ENCODE measurements around the gene SCUBE1. TPM values are rescaled to one million over a fixed set of nuclear protein-coding genes. Genes with fewer than 3 reads are reported as not detected.

SCUBE1 gene
- total and polyA plus RNA-seq, 2 experiments from 2014 or later = 0.81 to 3.2 TPM

DNA sequence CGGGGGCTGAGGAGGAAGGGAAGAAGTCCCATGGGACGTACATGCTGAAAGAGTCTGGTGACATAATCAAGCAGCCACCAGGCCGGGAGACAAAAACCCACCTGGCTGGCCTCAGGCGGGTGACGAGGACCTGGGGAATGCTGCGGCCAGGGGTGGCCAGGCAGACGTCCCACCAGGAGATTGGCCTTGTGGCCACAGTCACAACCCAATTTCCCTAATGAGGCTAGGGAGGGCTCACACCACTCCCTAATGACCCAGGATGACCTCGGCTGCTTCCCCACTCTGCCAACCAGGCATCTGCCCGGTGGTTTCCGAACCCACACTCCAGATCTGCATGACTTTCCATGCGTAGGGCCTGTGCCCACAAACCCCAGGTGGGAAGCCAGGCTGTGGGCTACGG, 66.9 kb downstream of the SCUBE1 start:
- Histone ChIP-seq H3K27me3 (ENCODE audit: insufficient read depth) (no peaks in the 10 kb centered on the region), H3K79me2 (replicated peaks; ENCODE audit: insufficient read depth) (no peaks in the 10 kb centered on the region), H4K20me1 (replicated peaks; ENCODE audit: insufficient read depth) (no peaks in the 10 kb centered on the region), H3K4me3 (no peak overlapping the region), H2AFZ (no peak overlapping the region), H3K4me2 (no peak overlapping the region; the same call in 1 of the 2 replicates), H3K9me2 (ENCODE audit: insufficient read depth) (no peaks in the 10 kb centered on the region), H3K4me1 (ENCODE audit: insufficient read depth) (peaks cover 16% of the 10 kb centered on the region), H3F3A (replicated peaks; ENCODE audit: low read depth) (no peaks in the 10 kb centered on the region), H3K27ac (ENCODE audit: low read depth) (no peak overlapping the region), H3K36me3 (ENCODE audit: insufficient read depth) (no peaks in the 10 kb centered on the region)
- peaks cover 18% of the 10 kb centered on the region for H3K27me3 Mint-ChIP-seq (ENCODE audit: insufficient read depth, low read depth, poor library complexity)
- peak overlapping the region; percentile 13; the same call in 2 of the 3 replicates for H3K4me3 Mint-ChIP-seq
- peaks cover 42% of the 10 kb centered on the region for H3K4me1 Mint-ChIP-seq
- no peak for DNase-seq (ENCODE audit: low spot score)
- TF ChIP-seq, protein P1, sequence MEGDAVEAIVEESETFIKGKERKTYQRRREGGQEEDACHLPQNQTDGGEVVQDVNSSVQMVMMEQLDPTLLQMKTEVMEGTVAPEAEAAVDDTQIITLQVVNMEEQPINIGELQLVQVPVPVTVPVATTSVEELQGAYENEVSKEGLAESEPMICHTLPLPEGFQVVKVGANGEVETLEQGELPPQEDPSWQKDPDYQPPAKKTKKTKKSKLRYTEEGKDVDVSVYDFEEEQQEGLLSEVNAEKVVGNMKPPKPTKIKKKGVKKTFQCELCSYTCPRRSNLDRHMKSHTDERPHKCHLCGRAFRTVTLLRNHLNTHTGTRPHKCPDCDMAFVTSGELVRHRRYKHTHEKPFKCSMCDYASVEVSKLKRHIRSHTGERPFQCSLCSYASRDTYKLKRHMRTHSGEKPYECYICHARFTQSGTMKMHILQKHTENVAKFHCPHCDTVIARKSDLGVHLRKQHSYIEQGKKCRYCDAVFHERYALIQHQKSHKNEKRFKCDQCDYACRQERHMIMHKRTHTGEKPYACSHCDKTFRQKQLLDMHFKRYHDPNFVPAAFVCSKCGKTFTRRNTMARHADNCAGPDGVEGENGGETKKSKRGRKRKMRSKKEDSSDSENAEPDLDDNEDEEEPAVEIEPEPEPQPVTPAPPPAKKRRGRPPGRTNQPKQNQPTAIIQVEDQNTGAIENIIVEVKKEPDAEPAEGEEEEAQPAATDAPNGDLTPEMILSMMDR (conservative IDR thresholded peaks at IDR 0.05; ENCODE audit: low read depth in 2 of 2) = no peak
- TF ChIP-seq CREB1 (CRISPR knock-in tag; IDR thresholded peaks at IDR 0.05; ENCODE audit: low read depth) (no peak), STAT1 (IDR thresholded peaks at IDR 0.05; ENCODE audit: unreplicated experiment) (no peak)
- TF ChIP-seq, protein P2, sequence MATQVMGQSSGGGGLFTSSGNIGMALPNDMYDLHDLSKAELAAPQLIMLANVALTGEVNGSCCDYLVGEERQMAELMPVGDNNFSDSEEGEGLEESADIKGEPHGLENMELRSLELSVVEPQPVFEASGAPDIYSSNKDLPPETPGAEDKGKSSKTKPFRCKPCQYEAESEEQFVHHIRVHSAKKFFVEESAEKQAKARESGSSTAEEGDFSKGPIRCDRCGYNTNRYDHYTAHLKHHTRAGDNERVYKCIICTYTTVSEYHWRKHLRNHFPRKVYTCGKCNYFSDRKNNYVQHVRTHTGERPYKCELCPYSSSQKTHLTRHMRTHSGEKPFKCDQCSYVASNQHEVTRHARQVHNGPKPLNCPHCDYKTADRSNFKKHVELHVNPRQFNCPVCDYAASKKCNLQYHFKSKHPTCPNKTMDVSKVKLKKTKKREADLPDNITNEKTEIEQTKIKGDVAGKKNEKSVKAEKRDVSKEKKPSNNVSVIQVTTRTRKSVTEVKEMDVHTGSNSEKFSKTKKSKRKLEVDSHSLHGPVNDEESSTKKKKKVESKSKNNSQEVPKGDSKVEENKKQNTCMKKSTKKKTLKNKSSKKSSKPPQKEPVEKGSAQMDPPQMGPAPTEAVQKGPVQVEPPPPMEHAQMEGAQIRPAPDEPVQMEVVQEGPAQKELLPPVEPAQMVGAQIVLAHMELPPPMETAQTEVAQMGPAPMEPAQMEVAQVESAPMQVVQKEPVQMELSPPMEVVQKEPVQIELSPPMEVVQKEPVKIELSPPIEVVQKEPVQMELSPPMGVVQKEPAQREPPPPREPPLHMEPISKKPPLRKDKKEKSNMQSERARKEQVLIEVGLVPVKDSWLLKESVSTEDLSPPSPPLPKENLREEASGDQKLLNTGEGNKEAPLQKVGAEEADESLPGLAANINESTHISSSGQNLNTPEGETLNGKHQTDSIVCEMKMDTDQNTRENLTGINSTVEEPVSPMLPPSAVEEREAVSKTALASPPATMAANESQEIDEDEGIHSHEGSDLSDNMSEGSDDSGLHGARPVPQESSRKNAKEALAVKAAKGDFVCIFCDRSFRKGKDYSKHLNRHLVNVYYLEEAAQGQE (IDR thresholded peaks at IDR 0.05; ENCODE audit: unreplicated experiment) = no peak
- H3K27ac Mint-ChIP-seq = no peak overlapping the region
- no peaks in the 10 kb centered on the region for H3K36me3 Mint-ChIP-seq (ENCODE audit: low read depth)
- no peaks in the 10 kb centered on the region for H3K9me3 Mint-ChIP-seq
- no peak for ATAC-seq

DNA sequence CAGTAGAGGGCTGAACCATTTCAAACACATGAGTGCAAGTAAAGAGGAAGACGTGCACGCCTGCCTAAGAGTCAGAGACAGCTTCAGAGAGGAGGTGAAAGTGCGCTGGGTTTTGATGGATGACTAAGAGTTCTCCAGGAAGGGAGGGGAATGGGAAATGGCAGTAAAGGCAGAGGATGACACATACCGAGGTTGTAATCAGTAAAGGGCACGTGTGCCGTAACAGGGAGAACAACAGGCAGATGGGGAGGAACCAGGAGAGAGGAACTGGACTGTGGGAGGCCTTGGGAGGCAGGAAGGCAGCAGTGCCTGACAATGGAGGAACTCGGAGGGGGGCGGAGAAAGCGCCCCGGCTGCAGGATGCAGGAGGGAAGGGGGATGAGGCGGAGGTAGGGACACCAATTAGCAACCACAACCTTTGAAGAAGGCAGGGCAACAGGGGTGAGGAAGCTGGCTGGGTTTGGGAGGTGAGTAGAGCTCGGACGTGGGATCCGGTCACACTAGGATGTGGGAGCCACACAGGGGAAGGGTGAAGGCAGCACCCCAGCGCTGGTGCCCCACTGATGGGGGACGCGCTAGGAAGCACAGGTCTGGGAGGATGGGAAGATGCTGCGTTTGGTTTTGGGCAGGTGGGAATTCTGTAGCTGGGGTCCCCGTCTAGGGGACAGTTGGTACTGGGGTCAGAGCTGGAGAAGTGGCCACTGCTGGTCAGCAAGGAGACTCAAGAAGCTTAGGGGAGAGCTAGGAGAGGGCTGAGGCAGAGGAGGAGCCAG, 67.4 kb downstream of the SCUBE1 start:
- ATAC-seq (peak; percentile 46), DNase-seq (ENCODE audit: low spot score) (peak; percentile 58)
- H3K4me3 ChIP-seq = no peak overlapping the region
- TF ChIP-seq, protein P2 (IDR thresholded peaks at IDR 0.05; ENCODE audit: unreplicated experiment) = no peak
- TF ChIP-seq, protein P1 (conservative IDR thresholded peaks at IDR 0.05; ENCODE audit: low read depth in 2 of 2) = no peak
- no peak for TF ChIP-seq POLR2AphosphoS5 (IDR thresholded peaks at IDR 0.05; ENCODE audit: low read depth)
- no peak for TF ChIP-seq JUNB (IDR thresholded peaks at IDR 0.05; ENCODE audit: unreplicated experiment)
- TF ChIP-seq EZH2phosphoT487 (IDR thresholded peaks at IDR 0.05; ENCODE audit: unreplicated experiment) = no peak
- no peak for TF ChIP-seq ZNF114 (CRISPR knock-in tag; IDR thresholded peaks at IDR 0.05)
- no peak for TF ChIP-seq STAT1 (IDR thresholded peaks at IDR 0.05; ENCODE audit: unreplicated experiment)
- no peak for TF ChIP-seq ZNF331 (CRISPR knock-in tag; IDR thresholded peaks at IDR 0.05; ENCODE audit: low read depth)
- TF ChIP-seq CREB1 (CRISPR knock-in tag; IDR thresholded peaks at IDR 0.05; ENCODE audit: low read depth) = no peak
- H3K9me3 Mint-ChIP-seq = no peaks in the 10 kb centered on the region
- H3K36me3 Mint-ChIP-seq (ENCODE audit: low read depth) = no peaks in the 10 kb centered on the region
- H3K4me1 Mint-ChIP-seq = peaks cover 46% of the 10 kb centered on the region
- H3K4me1 ChIP-seq (ENCODE audit: insufficient read depth) = peaks cover 16% of the 10 kb centered on the region
- peak overlapping the region; percentile 13 for H3K4me3 Mint-ChIP-seq
- no peaks in the 10 kb centered on the region for H3K27me3 ChIP-seq (ENCODE audit: insufficient read depth)
- H3K4me2 ChIP-seq = peak overlapping the region; percentile 38; the same call in 1 of the 2 replicates
- no peak overlapping the region for H3K27ac ChIP-seq (ENCODE audit: low read depth)
- no peak overlapping the region for H3K27ac Mint-ChIP-seq
- peak overlapping the region; percentile 33; the same call in 1 of the 2 replicates for H2AFZ ChIP-seq
- peaks cover 18% of the 10 kb centered on the region for H3K27me3 Mint-ChIP-seq (ENCODE audit: insufficient read depth, low read depth, poor library complexity)
- no peaks in the 10 kb centered on the region for H3K9me2 ChIP-seq (ENCODE audit: insufficient read depth)
- H4K20me1 ChIP-seq (replicated peaks; ENCODE audit: insufficient read depth) = no peaks in the 10 kb centered on the region
- no peaks in the 10 kb centered on the region for H3K79me2 ChIP-seq (replicated peaks; ENCODE audit: insufficient read depth)
- no peaks in the 10 kb centered on the region for H3K36me3 ChIP-seq (ENCODE audit: insufficient read depth)
- no peaks in the 10 kb centered on the region for H3F3A ChIP-seq (replicated peaks; ENCODE audit: low read depth)
